ENCODE measurements around the gene LRRC28.
A peak's percentile ranks its signal among the peaks of the same experiment; 100 is the strongest.

The LRRC28 gene

DNA sequence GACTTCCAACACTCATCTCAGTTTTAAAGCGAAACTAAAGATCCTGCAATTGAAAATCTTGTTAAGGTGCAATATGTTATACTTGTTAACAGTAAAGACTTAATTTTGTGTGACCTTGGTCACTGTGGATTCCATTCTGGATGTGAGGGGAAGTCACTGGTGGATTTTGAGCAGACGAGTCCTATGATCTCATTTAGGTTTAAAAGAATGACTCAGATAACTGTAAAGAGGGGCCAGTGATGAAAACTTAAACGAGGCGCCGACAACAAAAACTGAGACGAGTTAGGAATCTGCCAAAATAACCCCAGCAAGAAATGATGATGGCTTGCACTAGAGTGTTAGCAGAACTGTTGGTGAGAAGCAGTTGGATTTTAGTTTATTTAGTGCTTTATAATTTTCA, 56.5 kb downstream of the LRRC28 start:
- no peak for DNase-seq

DNA sequence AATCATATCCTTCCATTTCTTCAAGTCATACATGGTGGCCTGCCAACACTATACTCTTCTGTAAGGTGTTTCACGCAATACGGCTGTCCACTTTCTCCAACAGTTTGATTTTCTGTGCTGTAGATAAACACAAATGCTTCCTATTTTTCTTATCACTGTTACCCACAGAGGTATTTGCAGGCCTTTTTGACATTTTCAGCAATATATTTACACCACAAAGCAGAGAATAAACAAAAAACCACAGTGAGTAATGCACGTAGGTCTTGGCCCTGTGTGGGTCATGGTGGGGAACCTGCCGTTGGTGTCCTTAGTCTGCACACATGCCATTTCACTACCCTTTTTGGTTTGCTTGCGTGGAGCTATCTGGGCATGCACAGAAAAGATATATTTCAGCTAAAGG, 59.5 kb downstream of the LRRC28 start:
- no peak for DNase-seq

DNA sequence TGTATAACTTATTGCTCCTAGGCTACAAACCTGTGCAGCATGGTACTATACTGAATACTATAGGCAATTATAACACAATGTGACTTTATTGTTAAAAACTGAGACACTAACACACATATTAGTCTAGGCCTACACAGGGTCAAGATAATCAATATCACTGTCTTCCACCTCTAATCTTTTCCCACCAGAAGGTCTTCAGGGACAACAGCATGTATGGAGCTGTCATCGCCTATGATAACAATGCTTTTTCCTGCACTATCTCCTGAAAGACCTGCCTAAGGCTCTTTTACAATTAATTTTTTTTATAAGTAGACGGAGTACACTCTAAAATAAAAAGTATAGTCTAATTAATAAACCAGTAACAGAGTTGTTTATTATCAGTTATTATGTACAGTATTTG, 60.9 kb downstream of the LRRC28 start:
- no peak for DNase-seq

DNA sequence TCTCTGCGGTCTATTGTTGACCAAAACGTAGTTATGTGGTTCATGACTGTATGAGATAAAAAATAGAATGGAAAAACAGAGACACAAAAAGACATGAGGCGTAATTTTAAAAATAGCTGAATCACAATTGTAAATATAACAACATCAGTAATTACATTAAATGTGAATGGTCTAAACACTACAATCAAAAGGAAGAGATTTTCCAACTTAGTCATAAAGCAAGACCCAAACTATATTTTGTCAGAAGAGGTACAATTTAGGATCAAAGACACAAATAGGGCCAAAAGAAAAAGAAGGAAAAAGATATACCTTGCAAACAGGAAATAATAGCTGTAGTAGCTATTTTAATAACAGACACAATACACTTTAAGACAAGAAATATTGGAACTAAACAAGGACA, 61.5 kb downstream of the LRRC28 start:
- no peak for DNase-seq

DNA sequence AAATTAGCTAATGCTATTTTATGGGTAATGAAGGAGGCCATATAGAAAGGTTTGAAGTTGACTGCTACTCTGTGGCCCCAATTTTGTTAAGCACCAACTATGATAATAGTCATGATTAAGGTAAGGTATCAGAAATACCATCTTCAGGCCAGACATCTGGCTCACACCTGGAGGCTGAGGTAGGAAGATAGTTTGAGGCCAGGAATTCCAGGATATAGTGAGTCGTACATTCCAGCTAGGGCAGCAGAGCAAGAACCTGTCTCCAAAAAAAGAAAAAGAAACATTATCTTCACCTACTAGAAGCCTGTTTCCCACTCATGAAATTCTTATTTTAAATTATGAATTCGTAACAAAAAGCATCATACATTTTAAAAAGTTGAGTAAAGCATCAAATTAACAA, 64.4 kb downstream of the LRRC28 start:
- DNase-seq = no peak

DNA sequence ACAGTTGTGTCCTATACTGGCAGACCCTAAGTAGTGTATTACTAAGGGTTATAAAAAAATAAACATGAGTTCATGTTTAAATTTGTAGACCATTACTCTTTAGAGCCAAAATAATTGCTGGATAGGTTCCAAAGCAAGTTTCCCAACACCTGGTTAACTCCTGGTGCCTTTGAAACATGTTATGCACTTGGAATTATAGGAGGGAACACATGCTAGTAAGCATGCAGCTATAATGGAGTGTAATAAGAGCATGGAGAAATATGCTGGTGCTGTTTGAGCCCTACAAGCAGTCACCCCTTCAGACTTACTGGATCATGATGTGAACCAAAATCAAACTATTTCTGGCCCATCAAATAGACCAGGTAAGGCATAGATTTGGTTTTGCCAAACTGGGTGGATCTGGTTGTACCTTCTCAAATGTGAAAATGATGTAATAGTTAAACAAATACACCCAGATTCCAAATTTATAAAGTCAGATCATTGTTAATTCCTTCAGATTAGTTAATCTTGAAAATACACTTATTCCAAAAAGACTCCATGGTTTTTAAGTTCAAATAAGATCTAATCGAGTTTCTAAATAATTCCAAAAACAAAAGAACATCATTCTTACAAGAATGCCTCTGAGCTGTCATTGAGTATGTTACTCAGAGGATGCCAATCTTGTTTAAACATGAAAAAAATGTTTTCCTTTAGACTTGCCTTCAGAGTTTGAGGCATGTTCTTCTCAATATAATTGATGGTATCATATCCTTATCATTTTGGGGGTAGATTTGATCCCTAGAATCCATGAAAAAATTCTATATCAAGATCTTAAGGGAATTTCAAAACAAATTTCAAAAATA, 69.3 kb downstream of the LRRC28 start:
- no peak for DNase-seq

DNA sequence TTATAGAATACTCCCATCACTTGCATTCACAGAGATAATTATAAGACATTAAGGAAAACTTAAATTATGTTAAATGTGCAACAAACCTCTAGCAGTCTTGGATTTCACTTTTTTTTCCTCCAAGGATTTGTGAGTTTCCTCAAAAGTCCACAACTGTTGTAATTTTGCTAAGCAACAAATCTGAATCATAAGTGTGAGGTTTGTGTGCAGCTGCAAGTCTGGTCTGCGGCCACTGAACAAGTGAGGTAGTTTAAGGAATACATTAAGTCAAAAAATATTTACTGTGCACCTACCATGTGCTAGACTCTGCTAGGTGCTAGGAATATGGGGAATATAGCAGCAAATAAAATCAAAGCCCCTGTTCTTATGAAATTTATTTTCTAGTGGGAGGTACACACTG, 70.2 kb downstream of the LRRC28 start:
- no peak for DNase-seq

DNA sequence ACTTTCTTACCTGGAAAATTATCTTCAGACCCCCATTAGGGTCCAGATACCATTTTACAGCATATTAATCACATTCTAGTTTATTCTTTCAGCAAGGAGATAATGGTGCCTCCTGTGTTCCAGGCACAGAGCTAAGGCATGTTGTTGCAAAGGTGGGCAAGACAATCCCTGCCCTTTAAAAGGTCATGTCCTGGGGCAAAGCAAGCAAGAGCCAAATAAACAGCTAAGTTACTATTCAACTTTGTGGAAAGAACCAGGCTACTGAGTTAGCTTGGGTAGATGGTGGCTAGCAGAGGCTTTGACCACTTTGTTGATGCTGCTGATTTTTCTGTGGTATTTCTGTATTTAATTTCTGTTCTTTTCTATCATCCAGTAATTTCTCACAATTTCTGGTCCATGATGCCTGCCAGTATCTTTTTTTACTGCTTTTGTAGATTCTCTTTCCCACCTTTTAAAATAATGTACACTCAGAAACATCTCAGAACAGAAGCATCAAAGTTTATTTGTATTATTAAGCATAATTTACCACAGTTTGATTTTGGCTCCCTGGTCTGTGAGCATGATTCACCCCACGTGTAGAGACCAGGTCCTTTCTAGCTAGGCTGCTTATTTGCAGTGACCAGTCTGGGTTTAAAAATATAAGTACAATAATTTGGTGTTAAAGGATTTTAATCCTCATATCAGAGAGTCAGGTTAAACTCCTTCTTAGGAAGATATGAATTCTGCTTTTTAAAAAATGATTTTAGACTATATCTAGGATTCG, 71.5 kb downstream of the LRRC28 start:
- no peak for DNase-seq

DNA sequence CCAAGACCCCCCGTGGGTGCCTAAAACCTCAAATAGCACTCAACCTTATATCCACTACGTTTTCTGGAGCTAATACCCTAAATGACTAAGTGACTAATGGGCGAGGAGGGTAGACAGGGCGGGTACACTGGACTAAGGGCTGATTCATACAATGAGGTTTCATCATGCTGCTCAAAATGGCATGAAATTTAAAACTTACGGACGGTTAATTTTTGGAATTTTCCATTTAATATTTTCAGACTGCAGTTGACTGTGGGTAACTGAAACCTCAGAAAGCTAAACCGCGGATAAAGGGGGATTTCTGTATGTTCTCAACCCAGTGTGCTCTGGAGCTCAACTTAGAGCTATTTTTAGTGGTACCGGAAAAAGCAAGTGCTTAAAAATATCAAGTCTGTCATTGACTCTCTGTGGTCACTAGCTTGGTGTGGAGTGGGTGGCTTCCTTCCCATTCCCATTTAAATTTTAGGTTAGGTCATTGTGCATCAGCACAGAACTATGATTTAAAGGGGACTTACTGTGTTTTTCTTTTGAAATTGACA, 72.9 kb downstream of the LRRC28 start:
- DNase-seq = no peak

DNA sequence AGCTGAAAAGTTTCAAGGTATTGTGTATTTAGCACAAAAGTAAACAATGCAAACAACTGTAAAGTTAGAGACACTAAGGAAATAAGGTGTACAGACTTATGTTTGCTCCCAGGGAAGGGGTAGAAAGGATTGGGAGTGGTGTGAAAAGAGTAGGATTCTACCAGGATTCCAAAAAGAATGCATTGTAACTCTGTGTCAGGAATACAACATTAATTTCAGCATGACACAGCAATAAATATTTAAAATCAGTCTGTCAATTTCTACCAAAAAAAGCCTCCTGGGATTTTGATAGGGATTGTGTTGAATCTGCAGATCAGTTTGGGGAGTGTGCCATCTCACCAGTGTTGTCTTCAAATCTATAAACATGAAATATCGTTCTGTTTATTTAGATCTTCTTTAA, 73.4 kb downstream of the LRRC28 start:
- no peak for DNase-seq

DNA sequence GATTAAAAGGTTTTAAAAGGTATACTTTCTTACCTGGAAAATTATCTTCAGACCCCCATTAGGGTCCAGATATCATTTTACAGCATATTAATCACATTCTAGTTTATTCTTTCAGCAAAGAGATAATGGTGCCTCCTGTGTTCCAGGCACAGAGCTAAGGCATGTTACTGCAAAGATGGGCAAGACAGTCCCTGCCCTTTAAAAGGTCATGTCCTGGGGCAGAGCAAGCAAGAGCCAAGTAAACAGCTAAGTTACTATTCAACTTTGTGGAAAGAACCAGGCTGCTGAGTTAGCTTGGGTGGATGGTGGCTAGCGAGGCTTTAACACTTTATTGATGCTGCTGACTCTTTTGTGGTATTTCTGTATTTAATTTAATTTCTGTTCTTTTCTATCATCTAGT, 75.0 kb downstream of the LRRC28 start:
- no peak for DNase-seq

DNA sequence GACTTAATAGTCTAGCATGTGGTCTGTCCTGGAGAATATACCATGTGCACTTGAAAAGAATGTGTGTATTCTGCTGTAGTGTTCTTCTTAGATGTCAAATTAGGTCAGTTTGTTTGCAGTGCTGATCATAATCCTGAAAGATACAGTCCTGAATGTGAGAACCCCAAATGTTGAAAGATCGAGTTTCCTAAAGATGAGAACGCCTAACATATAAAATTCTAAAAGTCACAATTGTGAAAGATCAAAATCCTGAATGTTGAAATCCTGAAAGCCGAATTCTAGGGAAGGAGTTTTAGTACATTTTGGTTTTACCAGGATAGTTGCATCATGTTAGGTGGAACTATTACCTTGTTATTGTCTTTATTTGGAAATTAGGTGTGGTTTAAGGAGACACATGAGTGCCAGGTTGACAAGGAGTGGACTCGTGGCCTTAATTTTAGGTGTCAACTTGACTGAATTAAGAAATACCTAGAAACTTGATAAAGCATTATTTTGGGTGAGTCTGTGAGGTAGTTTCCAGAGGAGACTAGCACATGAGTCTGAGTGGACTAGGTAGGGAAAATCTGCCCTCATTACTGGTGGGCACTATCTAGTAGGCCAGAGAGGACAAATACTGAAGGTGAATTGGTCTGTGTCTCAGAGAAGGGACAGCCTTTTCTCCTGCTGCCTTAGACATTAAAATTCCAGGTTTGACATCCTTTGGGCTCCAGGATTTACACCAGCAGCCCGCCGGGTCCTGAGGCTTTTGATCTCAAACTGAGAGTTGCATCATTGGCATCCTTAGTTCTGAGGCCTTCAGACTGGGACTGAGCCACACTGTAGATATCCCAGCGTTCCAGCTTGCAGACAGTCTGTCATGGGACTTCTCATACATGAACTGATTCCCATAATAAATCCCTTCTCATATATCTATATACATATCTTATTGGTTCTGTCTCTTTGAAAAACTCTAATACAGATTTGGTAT, 77.1 kb downstream of the LRRC28 start:
- no peak for DNase-seq

DNA sequence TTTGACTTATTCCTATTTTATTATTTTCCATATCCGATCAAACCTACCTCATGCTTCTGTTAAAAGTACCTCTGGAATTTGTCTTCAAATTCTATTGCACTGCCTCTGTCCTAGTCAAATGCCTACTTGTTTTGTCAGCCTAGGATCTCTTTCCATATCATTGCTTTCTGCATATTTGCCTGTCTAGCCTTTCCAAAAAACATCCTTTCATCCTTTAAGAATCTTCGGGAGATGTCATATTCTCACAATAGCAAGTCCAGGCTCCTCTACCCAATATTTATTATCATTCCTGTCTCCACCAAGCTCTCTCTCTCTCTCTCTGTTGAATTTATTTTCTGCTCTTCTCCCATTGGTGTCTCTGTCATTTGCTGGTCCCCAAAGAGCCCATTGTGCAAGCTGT, 80.1 kb downstream of the LRRC28 start:
- DNase-seq = no peak

DNA sequence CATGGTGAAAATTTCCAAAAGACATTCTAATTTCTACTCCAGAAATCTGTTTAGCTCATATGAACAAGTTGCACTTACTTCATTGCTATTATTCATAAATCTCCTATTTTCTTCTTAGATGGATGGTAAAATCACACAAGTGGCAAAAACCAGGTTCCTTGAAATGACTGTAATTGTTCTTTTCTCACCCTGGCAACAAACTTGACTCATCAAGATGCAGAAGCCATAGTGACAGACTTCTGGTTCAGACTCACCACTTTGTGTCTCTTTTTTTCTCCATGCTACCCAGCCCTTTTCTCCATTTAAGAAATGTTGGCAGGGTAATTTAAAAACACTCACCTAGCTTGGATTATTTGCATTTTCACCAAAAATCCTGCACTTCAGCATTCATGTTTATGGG, 82.1 kb downstream of the LRRC28 start:
- no peak for DNase-seq

DNA sequence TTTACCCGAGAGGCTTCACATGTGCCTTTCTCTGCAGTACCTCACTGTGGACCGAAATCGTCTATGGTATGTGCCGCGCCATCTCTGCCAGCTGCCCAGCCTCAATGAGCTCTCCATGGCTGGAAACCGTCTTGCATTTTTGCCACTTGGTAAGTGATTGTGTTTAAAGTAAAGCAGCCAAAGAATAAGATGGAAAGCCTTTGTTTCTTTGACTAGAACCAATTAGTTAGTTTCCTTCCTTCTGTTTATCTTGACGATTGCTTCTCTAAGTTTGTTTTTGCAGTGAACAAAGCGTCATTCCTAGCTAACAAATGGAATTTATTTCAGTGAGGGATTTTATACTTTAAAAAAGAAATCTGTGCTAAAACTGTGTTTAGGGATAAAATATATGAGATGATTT, 82.7 kb downstream of the LRRC28 start:
- DNase-seq = no peak

DNA sequence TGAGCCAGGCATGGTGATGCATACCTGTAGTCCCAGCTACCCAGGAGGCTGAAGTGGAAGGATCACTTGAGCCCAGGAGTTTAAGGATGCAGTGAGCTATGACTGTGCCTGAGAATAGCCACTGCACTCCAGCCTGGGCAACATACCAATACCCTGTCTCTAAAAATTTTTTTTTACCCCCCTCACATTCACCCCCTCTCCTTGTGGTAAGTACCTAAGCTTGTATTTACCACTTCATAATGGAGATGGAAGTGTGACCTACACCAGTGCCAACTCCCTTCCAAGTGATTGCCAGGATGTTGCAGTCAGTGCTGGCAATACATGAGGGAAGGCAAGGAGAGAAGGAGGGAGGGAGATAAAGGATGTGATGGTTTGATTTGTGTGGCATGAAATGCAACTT, 84.2 kb downstream of the LRRC28 start:
- DNase-seq = no peak

DNA sequence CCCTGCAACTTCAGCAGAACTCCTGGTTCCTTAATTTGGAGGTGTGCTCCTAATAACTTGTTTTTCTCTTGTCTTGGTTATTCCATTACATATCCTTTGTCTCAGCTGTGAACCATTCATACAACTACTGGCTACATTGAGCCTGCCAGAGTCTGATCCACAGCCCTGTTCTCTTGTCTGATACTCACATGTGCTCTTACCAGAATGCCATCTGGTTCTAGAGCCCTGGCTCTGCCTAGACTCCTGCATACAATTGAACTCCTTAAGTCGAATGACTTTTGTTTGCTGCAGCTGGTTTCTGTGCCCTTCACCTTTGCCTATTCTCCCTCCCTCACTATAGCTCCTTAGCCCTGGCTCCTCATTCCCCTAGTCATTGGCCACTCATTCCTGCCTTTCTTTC, 85.5 kb downstream of the LRRC28 start:
- DNase-seq = no peak

DNA sequence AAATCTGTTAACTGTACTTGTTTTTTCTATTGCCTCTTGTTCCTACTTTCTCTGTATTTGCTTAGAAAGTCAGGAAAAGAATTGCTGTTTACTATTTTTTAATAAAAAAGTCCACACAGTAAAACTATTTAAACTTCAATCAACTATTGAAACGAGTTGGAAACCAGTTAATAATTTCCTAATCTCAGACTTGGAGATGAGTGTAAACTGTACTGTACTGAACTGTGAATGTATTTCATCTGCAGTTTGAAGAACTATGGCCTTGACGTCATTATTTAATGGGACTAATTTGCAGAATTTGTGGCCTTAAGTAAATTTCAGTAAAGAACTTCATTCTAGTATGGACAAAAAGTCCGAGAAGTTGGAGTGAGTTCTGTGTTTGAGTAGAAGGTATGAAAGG, 89.1 kb downstream of the LRRC28 start:
- no peak for DNase-seq

DNA sequence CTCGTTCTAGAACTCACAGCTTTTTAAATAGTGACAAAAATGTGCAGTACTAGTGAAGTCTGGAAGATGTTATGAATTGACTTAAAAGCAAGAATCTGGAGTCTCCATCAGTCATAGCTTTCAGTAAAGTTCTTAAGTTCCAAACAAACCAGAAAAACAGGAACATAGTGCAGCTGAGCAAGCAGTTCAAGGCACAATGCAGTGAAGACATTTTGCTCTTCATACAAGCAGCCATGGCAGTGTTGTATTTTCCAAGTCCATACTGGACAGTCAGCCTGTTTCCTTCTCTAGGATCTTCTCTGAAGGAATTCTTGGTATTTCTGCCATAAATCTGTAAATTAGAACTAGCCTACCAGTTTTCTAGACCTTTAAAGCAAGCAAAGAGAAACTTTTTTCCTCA, 90.5 kb downstream of the LRRC28 start:
- DNase-seq = no peak

DNA sequence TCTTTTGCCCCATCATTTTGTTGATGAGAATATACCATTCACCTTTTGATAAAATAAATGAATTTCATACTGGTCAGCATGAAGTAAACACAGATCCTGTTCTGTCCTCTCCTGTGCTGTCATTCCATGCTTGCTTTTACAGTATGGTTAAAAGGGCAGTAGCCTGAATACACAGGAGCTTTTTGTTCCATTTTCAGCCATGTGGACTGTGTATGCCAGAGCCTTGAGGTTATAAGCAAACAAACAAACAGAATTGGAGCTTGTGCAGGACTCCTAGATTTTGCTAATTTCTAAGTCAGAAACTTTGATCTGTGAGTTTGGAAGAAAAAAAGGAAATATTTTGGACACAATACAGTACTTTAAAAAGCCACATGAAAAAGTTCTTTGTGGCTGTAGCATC, 91.9 kb downstream of the LRRC28 start:
- DNase-seq = no peak

DNA sequence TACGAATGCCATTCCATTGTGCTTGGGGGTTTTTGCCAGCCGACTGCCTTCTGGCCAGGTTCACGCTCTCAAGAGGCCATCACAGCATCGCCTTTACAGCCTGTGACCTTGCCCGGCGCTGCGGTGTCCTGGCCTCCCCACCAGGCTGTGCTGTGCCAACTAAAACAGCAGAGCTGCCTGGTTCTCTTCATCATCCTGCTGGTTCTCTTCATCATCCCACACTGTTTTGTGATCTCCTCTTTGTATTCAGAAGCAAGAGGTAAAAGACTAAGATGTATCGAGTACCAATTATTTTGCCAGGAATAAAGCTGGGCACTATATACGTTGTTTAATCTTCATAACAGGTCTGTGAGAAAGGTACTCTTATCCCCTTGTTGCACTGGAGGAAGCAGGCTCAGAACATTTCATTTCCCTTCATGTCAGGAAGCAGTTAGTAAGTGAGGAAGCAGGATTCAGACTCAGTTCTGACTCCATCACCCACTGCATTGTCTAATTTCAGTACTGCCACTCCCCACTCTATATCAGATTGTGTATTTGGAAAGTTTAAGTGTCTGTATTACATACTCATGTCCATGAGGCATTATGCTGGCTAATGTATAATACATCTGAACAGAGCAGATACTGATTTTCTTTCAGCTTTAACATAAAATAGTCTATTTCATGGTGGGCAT, 92.7 kb downstream of the LRRC28 start:
- DNase-seq = peak; percentile 46 to 57

DNA sequence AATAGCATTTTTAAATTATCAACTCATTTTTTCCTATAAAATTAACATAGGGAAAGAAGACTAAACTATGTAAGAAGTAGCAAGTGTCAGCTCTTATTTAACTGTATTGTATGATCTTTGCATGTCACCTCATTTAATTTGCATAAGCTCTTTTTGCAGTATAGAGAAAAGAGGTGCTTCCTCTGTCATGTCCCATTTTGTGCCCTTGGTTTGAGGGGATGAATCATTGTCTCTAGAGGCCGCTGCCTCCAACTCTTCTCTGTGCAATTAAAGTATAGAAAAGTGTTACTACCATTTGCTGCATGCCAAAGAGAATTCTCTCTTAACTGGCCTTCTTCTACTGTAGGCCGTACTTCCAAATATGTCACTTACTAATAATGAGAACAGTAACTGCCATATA, 93.4 kb downstream of the LRRC28 start:
- no peak for DNase-seq

DNA sequence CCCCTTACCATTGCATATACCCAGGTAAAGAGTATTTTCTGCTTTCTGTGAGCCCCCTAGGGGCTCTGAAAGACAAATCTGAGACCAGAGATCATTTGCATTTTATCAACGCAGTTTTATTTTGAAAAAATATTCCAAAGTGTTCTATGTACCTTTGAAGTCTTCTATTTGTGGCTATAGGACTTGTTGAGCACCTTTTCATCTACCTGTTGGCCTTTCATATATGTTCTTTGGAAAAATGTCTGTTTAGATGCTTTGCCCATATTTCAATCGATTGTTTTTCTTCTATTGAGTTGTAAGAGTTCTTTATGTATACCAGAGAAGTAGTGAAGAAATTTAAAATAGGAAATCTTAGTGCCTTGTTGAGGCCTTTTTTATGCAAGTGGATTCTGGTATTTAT, 94.0 kb downstream of the LRRC28 start:
- no peak for DNase-seq
